K562 (cell line): ENCODE measurements around the gene AMT. TPM values are rescaled to one million over a fixed set of nuclear protein-coding genes. Genes with fewer than 3 reads are reported as not detected.

Experiments used
- ARNT ChIP-seq, 2 experiments: fragments of 450-650 bp; IDR thresholded peaks; 2 replicates each; pipeline ENCODE4 v1.6.1; 2016; ENCODE audit warnings: mild to moderate bottlenecking in 1 of 2
- CREB1 ChIP-seq, 2 experiments: sonication (generic) in 1 of 2; formaldehyde crosslinking in 1 of 2; IDR thresholded peaks; 2 replicates each; pipeline versions ENCODE4 v1.6.1 to v1.8.0; 2012 to 2022; ENCODE audit warnings: inconsistent platforms in 1 of 2, mild to moderate bottlenecking in 1 of 2, missing genetic modification reagents in 1 of 2, moderate library complexity in 1 of 2
- CSDE1 ChIP-seq, 2 experiments: fragments of 450-650 bp; IDR thresholded peaks; 2 replicates each; pipeline ENCODE4 v1.6.1; 2016; ENCODE audit warnings: mild to moderate bottlenecking in 1 of 2
- ELF2 ChIP-seq: fragments of 250-450 bp; sonication (Bioruptor Pico); IDR thresholded peaks from 2 replicates; pipeline ENCODE4 v1.5.0; 2021; ENCODE audit warnings: mild to moderate bottlenecking
- FIP1L1 ChIP-seq: fragments of 200-400 bp; formaldehyde crosslinking; IDR thresholded peaks from 2 replicates; pipeline ENCODE4 v1.6.1; 2018; ENCODE audit warnings: mild to moderate bottlenecking, low read depth, low read length; ENCODE audit not compliant: poor library complexity, severe bottlenecking
- GABPB1 ChIP-seq: sonication (generic); formaldehyde crosslinking; IDR thresholded peaks from 2 replicates; pipeline ENCODE4 v1.8.0; 2022; ENCODE audit warnings: mild to moderate bottlenecking, missing genetic modification reagents
- MAFG ChIP-seq: fragments of 450-650 bp; conservative IDR thresholded peaks from 2 replicates; pipeline ENCODE4 v1.6.1; 2016; ENCODE audit warnings: missing genetic modification characterization, missing compliant biosample characterization
- NELFE ChIP-seq: IDR thresholded peaks from 2 replicates; pipeline ENCODE4 v1.6.1; 2011; ENCODE audit warnings: mild to moderate bottlenecking; ENCODE audit not compliant: insufficient read depth, insufficient read length
- NKRF ChIP-seq: fragments of 450-650 bp; IDR thresholded peaks from 2 replicates; pipeline ENCODE4 v1.6.1; 2016; ENCODE audit warnings: borderline replicate concordance
- PML ChIP-seq: IDR thresholded peaks from 2 replicates; pipeline ENCODE4 v1.6.1; 2012; ENCODE audit warnings: low read length, inconsistent platforms
- POLR2A ChIP-seq: fragments of 450-650 bp; conservative IDR thresholded peaks from 2 replicates; pipeline ENCODE4 v1.6.1; 2016
- POLR2B ChIP-seq: fragments of 450-650 bp; IDR thresholded peaks from 2 replicates; pipeline ENCODE4 v1.6.1; 2018; ENCODE audit warnings: low read depth; ENCODE audit not compliant: partially characterized antibody
- POLR2H ChIP-seq: IDR thresholded peaks from 2 replicates; pipeline ENCODE4 v1.6.1; 2016; ENCODE audit warnings: missing genetic modification characterization, low read depth, mild to moderate bottlenecking, control low read depth, missing compliant biosample characterization, moderate library complexity
- SAP30 ChIP-seq: fragments of 200-600 bp; sonication (generic); IDR thresholded peaks from 2 replicates; pipeline ENCODE4 v1.6.1; 2012; ENCODE audit warnings: borderline replicate concordance, low read depth, mild to moderate bottlenecking, moderate library complexity, low read length, control low read depth, inconsistent platforms; ENCODE audit not compliant: insufficient read depth, poor library complexity, severe bottlenecking
- SIN3A ChIP-seq, 2 experiments: fragments of 150-350 bp in 1 of 2; IDR thresholded peaks; 2 replicates each; pipeline ENCODE4 v1.6.1; 2011 to 2016; ENCODE audit warnings: borderline replicate concordance in 2 of 2, low read depth in 2 of 2, low read length in 2 of 2, mild to moderate bottlenecking in 2 of 2, moderate library complexity in 2 of 2; ENCODE audit not compliant: control insufficient read depth in 1 of 2
- TEAD4 ChIP-seq, 2 experiments: sonication (generic) in 1 of 2; formaldehyde crosslinking in 1 of 2; IDR thresholded peaks; 2 replicates each; pipeline versions ENCODE4 v1.6.1 to v1.8.0; 2012 to 2022; ENCODE audit warnings: borderline replicate concordance in 1 of 2, inconsistent platforms in 1 of 2, low read length in 1 of 2, mild to moderate bottlenecking in 1 of 2, missing genetic modification reagents in 1 of 2
- XRCC5 ChIP-seq: fragments of 200-400 bp; formaldehyde crosslinking; IDR thresholded peaks from 2 replicates; pipeline ENCODE4 v1.6.1; 2017; ENCODE audit warnings: low read depth, mild to moderate bottlenecking, low read length
- ZBTB8A ChIP-seq: fragments of 450-650 bp; IDR thresholded peaks from 2 replicates; pipeline ENCODE4 v1.6.1; 2018; ENCODE audit warnings: mild to moderate bottlenecking, moderate library complexity; ENCODE audit not compliant: partially characterized antibody
- ZFX ChIP-seq: sonication (generic); formaldehyde crosslinking; IDR thresholded peaks from 2 replicates; pipeline ENCODE4 v1.8.0; 2022; ENCODE audit warnings: mild to moderate bottlenecking, missing genetic modification reagents, moderate library complexity
- ZNF212 ChIP-seq: fragments of 450-650 bp; formaldehyde crosslinking; IDR thresholded peaks from 2 replicates; pipeline ENCODE4 v1.4.0; 2020; ENCODE audit warnings: mild to moderate bottlenecking
- ZNF592 ChIP-seq: fragments of 450-650 bp; IDR thresholded peaks from 2 replicates; pipeline ENCODE4 v1.6.1; 2017; ENCODE audit warnings: antibody characterized with exemption, mild to moderate bottlenecking
- ZNF644 ChIP-seq: fragments of 200-800 bp; sonication (Bioruptor generic); IDR thresholded peaks from 2 replicates; pipeline ENCODE4 v1.6.1; 2016; ENCODE audit warnings: low read depth, missing genetic modification characterization, missing compliant biosample characterization
- polyA plus RNA-seq, 8 experiments: library from polyadenylated mRNA; depleted of rRNA in 4 of 8; stranded (reverse) in 5 of 8; unstranded in 3 of 8; fragments of >200 nt; fragmentation: Nextera tagmentation in 2 of 8; fragmentation: Illumina TruSeq in 1 of 8; extraction: Ambion mirVana in 2 of 8; extraction: Trizol in 1 of 8; gene quantifications; 2 replicates each; pipeline versions ENCODE4 v1.2.1 to v1.2.3, GENCODE V29; 2011 to 2014; ENCODE audit warnings: inconsistent platforms in 1 of 8, missing spikeins in 1 of 8
- total RNA-seq, 7 experiments: library from RNA; depleted of rRNA in 6 of 7; stranded (reverse); fragments of >200 nt in 6 of 7; fragmentation: Illumina TruSeq in 2 of 7; extraction: Trizol in 2 of 7; gene quantifications; 2 replicates each; pipeline versions ENCODE4 v1.2.1 to v1.2.3, GENCODE V29; 2011 to 2021; ENCODE audit warnings: low replicate concordance in 1 of 7

AMT gene
- total and polyA plus RNA-seq, 9 of the 15 experiments (the other 6 are each of a cell fraction or from before 2014, with no cell fraction given) = 0.14 to 2.1 (median 0.52) TPM

- TF ChIP-seq FIP1L1 (no peak), SIN3A (IDR thresholded peaks at IDR 0.05; ENCODE audit: borderline replicate concordance in 2 of 2, control insufficient read depth in 1 of 2, low read depth in 2 of 2, low read length in 2 of 2) (peak; percentile 26 to 79; a peak in 1 of 4 replicates), POLR2B (peak; percentile 88), TEAD4 (IDR thresholded peaks at IDR 0.05; ENCODE audit: low read length) (no peak; the same call in 1 of the 2 replicates), TEAD4 (CRISPR knock-in tag; IDR thresholded peaks at IDR 0.05; ENCODE audit: borderline replicate concordance) (no peak), NKRF (peak; percentile 57; the same call in 1 of the 2 replicates), CSDE1 (IDR thresholded peaks at IDR 0.05) (no peak), ZNF644 (peak; percentile 82; the same call in 1 of the 2 replicates), MAFG (tag) (no peak), XRCC5 (no peak), PML (peak; percentile 82), ARNT (IDR thresholded peaks at IDR 0.05) (no peak), POLR2H (peak; percentile 96), ZNF212 (no peak), ZFX (CRISPR knock-in tag) (peak; percentile 92), ELF2 (CRISPR knock-in tag) (peak; percentile 72; the same call in 1 of the 2 replicates), GABPB1 (CRISPR knock-in tag) (0 out of 2 replicates have a peak, but pooled peaks have one; percentile 17), NELFE (peak; percentile 42), ZBTB8A (no peak), CREB1 (IDR thresholded peaks at IDR 0.05) (peak; percentile 49; the same call in 1 of the 2 replicates), CREB1 (CRISPR knock-in tag; IDR thresholded peaks at IDR 0.05) (peak; percentile 47; the same call in 1 of the 2 replicates), SAP30 (peak; percentile 81), POLR2A (peak; percentile 97), ZNF592 (no peak)
Observed at GRCh38 chr3:49411968-49412631, 10.2 kb downstream of the AMT start, which contains the start of the genes RHOA and TCTA (continued).
